Endothelial cell of umbilical vein (primary cell): ENCODE measurements around the gene CFAP97. TPM values are rescaled to one million over a fixed set of nuclear protein-coding genes. Genes with fewer than 3 reads are reported as not detected.

ENCODE experiments used
- BruUV-seq: library from RNA; stranded (reverse); fragments of 400-500 nt; replicated peaks from 2 replicates; lab custom pipeline; 2021; lab: Mats Ljungman, UMichigan
- CTCF ChIA-PET: fragments of 300-600, 350-600 bp; sonication (Branson Sonifier 250); formaldehyde crosslinking; loops from one replicate; lab custom pipeline; 2021; ENCODE audit warnings: antibody characterized with exemption, inconsistent platforms; lab: Charles Lee
- POLR2A ChIA-PET: fragments of 300-600, 350-600 bp; sonication (Branson Sonifier 250); formaldehyde crosslinking; loops from one replicate; lab custom pipeline; 2021; ENCODE audit warnings: antibody characterized with exemption, inconsistent platforms; lab: Charles Lee
- DNase-seq: peaks from one replicate; pipeline ENCODE4 v3.0.0-alpha.2; 2011; ENCODE audit warnings: low read depth, low spot score
- FAIRE-seq: peaks from 2 replicates; lab custom pipeline; 2011; peaks lifted over from hg19 to GRCh38; lab: Jason Lieb, UNC
- H2AFZ ChIP-seq: 2 replicates; pipeline ENCODE4 v1.6.0; 2012; ENCODE audit warnings: low read depth, low read length, control low read depth, inconsistent platforms
- H3K27ac ChIP-seq: 2 replicates; pipeline ENCODE4 v1.5.1; 2011; ENCODE audit warnings: low read depth, mild to moderate bottlenecking, control low read depth, low read length, moderate library complexity; ENCODE audit not compliant: insufficient read depth
- H3K27me3 ChIP-seq, 2 experiments: 2 replicates each; pipeline versions ENCODE4 v1.6.0 to v1.6.1; 2011; ENCODE audit warnings: low read length in 2 of 2, mixed read lengths in 1 of 2; ENCODE audit not compliant: control insufficient read depth in 2 of 2, insufficient read depth in 2 of 2
- H3K36me3 ChIP-seq, 2 experiments: 2 replicates in 1 of 2; 3 replicates in 1 of 2; pipeline ENCODE4 v1.5.1; 2011; ENCODE audit warnings: low read length in 2 of 2, mild to moderate bottlenecking in 1 of 2, moderate library complexity in 1 of 2; ENCODE audit not compliant: control insufficient read depth in 2 of 2, insufficient read depth in 2 of 2; ENCODE audit errors: extremely low read depth in 1 of 2
- H3K4me1 ChIP-seq: 3 replicates; pipeline ENCODE4 v1.5.1; 2011; ENCODE audit warnings: mild to moderate bottlenecking, low read length; ENCODE audit not compliant: control insufficient read depth, insufficient read depth; ENCODE audit errors: extremely low read depth
- H3K4me2 ChIP-seq: 2 replicates; pipeline ENCODE4 v1.6.1; 2011; ENCODE audit warnings: low read length, control low read depth, mixed read lengths; ENCODE audit not compliant: insufficient read depth
- H3K4me3 ChIP-seq, 3 experiments: fragments of 200-600 bp in 1 of 3; sonication (generic), shearing (Covaris generic) in 1 of 3; replicated peaks in 1 of 3; 2 replicates each; pipeline ENCODE4 v1.5.1; 2011 to 2016; ENCODE audit warnings: control low read depth in 3 of 3, low read length in 3 of 3, mild to moderate bottlenecking in 2 of 3, inconsistent platforms in 1 of 3, low read depth in 1 of 3, moderate library complexity in 1 of 3; ENCODE audit not compliant: insufficient read depth in 1 of 3
- H3K79me2 ChIP-seq: 2 replicates; pipeline ENCODE4 v1.6.0; 2012; ENCODE audit warnings: low read length, inconsistent platforms; ENCODE audit not compliant: control insufficient read depth, insufficient read depth
- H3K9ac ChIP-seq: replicated peaks from 2 replicates; pipeline ENCODE3; 2011; ENCODE audit warnings: low read length, control low read depth; ENCODE audit not compliant: insufficient read depth; ENCODE audit errors: extremely low read depth
- H3K9me1 ChIP-seq: replicated peaks from 3 replicates; pipeline ENCODE4 v1.6.0; 2011; ENCODE audit warnings: mild to moderate bottlenecking, low read length; ENCODE audit not compliant: control insufficient read depth, insufficient read depth; ENCODE audit errors: extremely low read depth
- H3K9me3 ChIP-seq: replicated peaks from 2 replicates; pipeline ENCODE4 v1.5.1; 2012; ENCODE audit warnings: low read length, inconsistent platforms; ENCODE audit not compliant: control insufficient read depth, insufficient read depth
- H4K20me1 ChIP-seq: replicated peaks from 2 replicates; pipeline ENCODE3; 2011; ENCODE audit warnings: mild to moderate bottlenecking, low read length; ENCODE audit not compliant: control insufficient read depth, insufficient read depth; ENCODE audit errors: extremely low read depth
- CTCF ChIP-seq, 2 donors: IDR thresholded peaks; 1 replicate in 1 of 2; 2 replicates in 1 of 2; pipeline ENCODE4 v1.5.1; 2011; ENCODE audit warnings: low read length in 2 of 2, mild to moderate bottlenecking in 2 of 2, moderate library complexity in 2 of 2, control low read depth in 1 of 2, inconsistent platforms in 1 of 2, low read depth in 1 of 2; ENCODE audit not compliant: insufficient read depth in 1 of 2; ENCODE audit errors: extremely low read depth in 1 of 2
- EZH2 ChIP-seq: IDR thresholded peaks from 2 replicates; pipeline ENCODE4 v1.6.1; 2012; ENCODE audit warnings: borderline replicate concordance, low read depth, mild to moderate bottlenecking, moderate library complexity, low read length, inconsistent platforms; ENCODE audit not compliant: severe bottlenecking
- FOS ChIP-seq: IDR thresholded peaks from 2 replicates; pipeline ENCODE4 v1.6.1; 2011; ENCODE audit warnings: mild to moderate bottlenecking, low read length, moderate library complexity, borderline replicate concordance; ENCODE audit not compliant: insufficient read depth
- GATA2 ChIP-seq: IDR thresholded peaks from 2 replicates; pipeline ENCODE4 v1.7.0; 2011; ENCODE audit warnings: low read depth, mild to moderate bottlenecking, moderate library complexity, mixed read lengths, low read length; ENCODE audit not compliant: insufficient read length, insufficient read depth
- JUN ChIP-seq: IDR thresholded peaks from 2 replicates; pipeline ENCODE4 v1.6.1; 2011; ENCODE audit warnings: borderline replicate concordance, low read depth; ENCODE audit not compliant: insufficient read length, insufficient read depth
- MAX ChIP-seq: IDR thresholded peaks from 2 replicates; pipeline ENCODE4 v1.6.1; 2011; ENCODE audit not compliant: insufficient read depth, insufficient read length
- MYC ChIP-seq: IDR thresholded peaks from one replicate; pipeline ENCODE4 v1.6.1; 2011; ENCODE audit warnings: mild to moderate bottlenecking, low read depth, low read length
- POLR2A ChIP-seq: IDR thresholded peaks from 2 replicates; pipeline ENCODE4 v1.6.1; 2012; ENCODE audit warnings: low read depth, mild to moderate bottlenecking, control low read depth, low read length
- POLR2AphosphoS5 ChIP-seq: IDR thresholded peaks from 2 replicates; pipeline ENCODE4 v1.6.1; 2012; ENCODE audit warnings: low read depth, mild to moderate bottlenecking, control low read depth, low read length, moderate library complexity; ENCODE audit not compliant: insufficient read depth
- dilution Hi-C: fragments of 300-500 bp; cut with MboI; formaldehyde crosslinking; loops from one replicate; pipeline ENCODE4 v1.15.0; 2019; ENCODE audit warnings: low sequenced_read_pairs; ENCODE audit not compliant: extremely low pct_ligation_motif_present
- intact Hi-C: fragments of 100-400 bp; cut with micrococcal nuclease; formaldehyde crosslinking; loops from one replicate; pipeline ENCODE4 v1.10.0; 2022
- polyA plus RNA-seq, 4 experiments: library from polyadenylated mRNA; depleted of rRNA in 3 of 4; stranded (reverse) in 3 of 4; unstranded in 1 of 4; fragments of >200 nt; gene quantifications; 2 replicates each; pipeline versions ENCODE4 v1.2.1 to v1.2.3, GENCODE V29; 2011 to 2012; ENCODE audit warnings: missing spikeins in 1 of 4
- total RNA-seq: library from RNA; stranded (reverse); gene quantifications from 2 replicates; pipeline ENCODE4 v1.2.3, GENCODE V29; 2021

The CFAP97 gene
- total and polyA plus RNA-seq, 2 donors (not counting 3 experiments of a cell fraction or from before 2014, with no cell fraction given): 5.3 to 22.4 TPM

GRCh38 chr4:185110375-185110823, 93.4 kb downstream of the CFAP97 start:
- H3K4me3 ChIP-seq: no peak overlapping the region
- ChIA-PET CTCF (no interaction called here), POLR2A (no interaction called here)
- no peaks in the 10 kb centered on the region for H3K9me1 ChIP-seq
- H4K20me1 ChIP-seq: no peaks in the 10 kb centered on the region
- BruUV-seq: no TSS peak
- no peak overlapping the region for H2AFZ ChIP-seq
- H3K4me2 ChIP-seq: no peak overlapping the region
- H3K4me1 ChIP-seq: peaks cover 9% of the 10 kb centered on the region
- dilution Hi-C loops (no loop called here), intact Hi-C loops (loop anchor here (5.0 kb wide), 1 partner anchor 283 kb away; the partner anchor contains the start of gene ACSL1)
- FAIRE-seq (no peak), DNase-seq (no peak)
- H3K79me2 ChIP-seq: no peaks in the 10 kb centered on the region
- no peak overlapping the region for H3K9ac ChIP-seq
- TF ChIP-seq GATA2 (no peak), JUN (no peak), FOS (no peak), POLR2A (no peak)
- H3K36me3 ChIP-seq: no peaks in the 10 kb centered on the region
- H3K27me3 ChIP-seq: peaks cover 0 to 2% of the 10 kb centered on the region in 2 experiments
- H3K27ac ChIP-seq: no peak overlapping the region
- H3K9me3 ChIP-seq: no peaks in the 10 kb centered on the region

- Histone ChIP-seq H3K27me3 (peaks cover 0 to 2% of the 10 kb centered on the region in 2 experiments), H3K4me2 (no peak overlapping the region), H3K9ac (no peak overlapping the region), H3K4me3 (no peak overlapping the region), H3K9me3 (no peaks in the 10 kb centered on the region), H3K27ac (no peak overlapping the region), H3K9me1 (no peaks in the 10 kb centered on the region), H2AFZ (no peak overlapping the region), H3K79me2 (no peaks in the 10 kb centered on the region), H3K36me3 (no peaks in the 10 kb centered on the region), H4K20me1 (no peaks in the 10 kb centered on the region), H3K4me1 (peaks cover 9% of the 10 kb centered on the region)
- intact Hi-C loops: loop anchor here (5.0 kb wide), 1 partner anchor 282 kb away; the partner anchor contains the start of gene ACSL1
- FAIRE-seq (no peak), DNase-seq (no peak)
- dilution Hi-C loops: no loop called here
- CTCF ChIA-PET: no interaction called here
- TF ChIP-seq FOS (no peak), MAX (no peak), GATA2 (no peak), CTCF (IDR thresholded peaks at IDR 0.05; ENCODE audit: extremely low read depth in 1 of 2, insufficient read depth in 1 of 2, low read depth in 1 of 2, low read length in 2 of 2) (no peak), JUN (no peak), POLR2AphosphoS5 (no peak), EZH2 (no peak), MYC (no peak), POLR2A (no peak)
- POLR2A ChIA-PET: no interaction called here
- BruUV-seq: no TSS peak
Measured at GRCh38 chr4:185109736-185110135, 94.1 kb downstream of the CFAP97 start.
